K562 treated with DMSO at 1 percent for 24 hours (cell line): ENCODE measurements around the gene IFI27. TPM values are rescaled to one million over a fixed set of nuclear protein-coding genes. Genes with fewer than 3 reads are reported as not detected.

Experiments used
- total RNA-seq: library from RNA; unstranded; fragments of 300-600 nt; gene quantifications from 2 replicates; pipeline ENCODE4 v1.2.3, GENCODE V29; 2022; ENCODE audit warnings: low read depth; ENCODE audit not compliant: insufficient read depth

IFI27 gene
- total RNA-seq = 6.7 and 8.4 TPM in 2 replicates

GRCh38 chr14:94110552-94111181 lies at the start of gene IFI27:
Gene IFI27 (plus strand): TSS chr14:94110736.

GRCh38 chr14:94080621-94081385 lies 29.7 kb upstream of the IFI27 start, which contains the start of the genes DDX24 and IFI27L1:
Gene DDX24 (minus strand): TSS chr14:94081202. CDS start chr14:94079742, 1,460 bp downstream.
Gene IFI27L1 (plus strand): TSS chr14:94081310. CDS start chr14:94096938, 15,628 bp downstream.

GRCh38 chr14:94129111-94129757 lies 18.7 kb downstream of the IFI27 start, which contains the start of gene IFI27L2:
Gene IFI27L2 (minus strand): TSS chr14:94129604. CDS start chr14:94129564, 40 bp downstream.

Other genes with a start within 250 kb of the IFI27 start
- not detected in 2 replicates for gene FAM181A, start 183.4 kb upstream of the IFI27 start, total RNA-seq
- 4.4 and 6.8 TPM in 2 replicates for gene ASB2, start 134.2 kb upstream of the IFI27 start, total RNA-seq
- not detected in 2 replicates for gene CCDC197, start 113.4 kb upstream of the IFI27 start, total RNA-seq
- gene OTUB2, start 84.4 kb upstream of the IFI27 start, total RNA-seq = 0.24 TPM in 1 of 2 replicates, not detected in the other
- 53.0 and 62.7 TPM in 2 replicates for gene DDX24, start 29.5 kb upstream of the IFI27 start, total RNA-seq
- gene IFI27L1, start 29.4 kb upstream of the IFI27 start, total RNA-seq = 50.7 and 53.5 TPM in 2 replicates
- gene IFI27L2, start 18.9 kb downstream of the IFI27 start, total RNA-seq = 30.0 and 33.3 TPM in 2 replicates
- not detected in 2 replicates for gene PPP4R4, start 63.6 kb downstream of the IFI27 start, total RNA-seq
- not detected in 2 replicates for gene SERPINA10, start 182.5 kb downstream of the IFI27 start, total RNA-seq
- gene SERPINA6, start 212.6 kb downstream of the IFI27 start, total RNA-seq = not detected in 2 replicates